Mesenteric fat pad (tissue), 1 donor: ENCODE results near the gene MRPL45. TPM values are rescaled to one million over a fixed set of nuclear protein-coding genes. Genes with fewer than 3 reads are reported as not detected.

ENCODE experiments used
- total RNA-seq: library from RNA; stranded (reverse); fragmentation: NEBNext Ultra II Directional; extraction: Animal tissue kit (Norgen Biotek cat#: 25700); gene quantifications from one replicate; pipeline ENCODE4 v1.2.1, GENCODE V29; 2021
- donor health status: DM: yes; HTN: yes; CAD: no.

Gene MRPL45
- total RNA-seq, 1 donor from 2014 or later = 21.7 TPM

Other genes with a start within 250 kb of the MRPL45 start
- gene TBC1D3C, start 228.5 kb upstream of the MRPL45 start, total RNA-seq = 0.19 TPM
- not detected for gene TBC1D3E, start 169.2 kb upstream of the MRPL45 start, total RNA-seq
- not detected for gene TBC1D3, start 104.6 kb upstream of the MRPL45 start, total RNA-seq
- gene GPR179, start 46.8 kb downstream of the MRPL45 start, total RNA-seq = not detected
- 14.5 TPM for gene SOCS7, start 54.7 kb downstream of the MRPL45 start, total RNA-seq
- 63.4 TPM for gene ARHGAP23, start 131.3 kb downstream of the MRPL45 start, total RNA-seq